ENCODE results near the gene TYSND1.
A peak's percentile ranks its signal among the peaks of the same experiment; 100 is the strongest.
"Not testable (repeated sequence)": the region's sequence is repeated elsewhere in the genome, so short reads cannot be mapped to it uniquely, and the experiment has no call there.

The TYSND1 gene

DNA sequence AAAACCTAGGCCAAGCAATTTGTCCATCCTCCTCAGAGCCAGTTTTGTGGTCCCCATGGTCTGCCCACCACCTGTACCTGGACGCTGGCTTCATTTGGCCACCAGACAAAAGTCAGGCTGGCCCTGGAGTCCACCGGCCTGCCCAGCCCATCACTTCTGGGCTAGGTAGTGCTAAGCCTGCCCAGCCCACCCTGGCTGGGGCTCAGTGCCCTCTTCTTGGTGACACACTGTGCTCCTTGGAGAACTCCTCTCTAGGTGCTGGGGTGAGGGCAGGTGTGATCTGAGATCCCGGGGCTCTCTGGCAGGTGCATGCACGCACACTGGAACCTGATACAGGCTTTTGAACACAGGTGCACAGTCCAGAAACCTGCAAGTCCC, 15.0 kb downstream of the TYSND1 start:
- DNase-seq: peak; percentile 8

DNA sequence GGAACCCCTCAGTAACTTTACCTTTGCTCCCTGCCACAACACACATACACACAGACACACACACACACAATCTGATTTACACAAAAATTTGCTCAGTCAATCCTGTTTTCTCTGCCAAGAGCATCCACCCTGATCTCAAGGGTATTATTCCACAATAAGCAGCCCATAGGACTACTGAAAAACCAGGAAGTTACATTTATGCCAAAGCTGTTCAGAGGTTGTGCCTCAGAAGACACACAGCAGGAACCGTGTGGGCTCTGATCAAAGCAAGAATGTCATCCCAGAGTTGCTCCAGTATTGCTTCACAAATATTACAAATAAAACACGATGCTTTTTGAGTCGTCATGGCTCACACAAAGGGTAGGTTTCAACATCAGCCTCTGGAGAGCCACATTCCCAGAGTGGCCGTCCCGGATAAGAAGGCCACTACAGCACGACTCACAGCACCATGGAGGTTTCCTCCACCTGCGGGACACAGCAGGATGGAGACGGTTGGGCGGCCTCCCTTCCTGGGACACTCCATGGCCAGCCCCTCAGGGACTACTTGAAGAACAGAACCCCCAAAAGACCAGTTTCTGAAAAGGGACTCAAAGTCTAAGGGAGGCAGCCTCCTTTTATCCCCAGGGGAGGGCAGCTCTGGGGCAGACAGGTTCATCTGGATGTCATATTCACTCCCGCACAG, 15.5 kb downstream of the TYSND1 start:
- DNase-seq: no peak

- no peak for DNase-seq
Measured at GRCh38 chr10:70126700-70127395, 19.7 kb downstream of the TYSND1 start.

DNA sequence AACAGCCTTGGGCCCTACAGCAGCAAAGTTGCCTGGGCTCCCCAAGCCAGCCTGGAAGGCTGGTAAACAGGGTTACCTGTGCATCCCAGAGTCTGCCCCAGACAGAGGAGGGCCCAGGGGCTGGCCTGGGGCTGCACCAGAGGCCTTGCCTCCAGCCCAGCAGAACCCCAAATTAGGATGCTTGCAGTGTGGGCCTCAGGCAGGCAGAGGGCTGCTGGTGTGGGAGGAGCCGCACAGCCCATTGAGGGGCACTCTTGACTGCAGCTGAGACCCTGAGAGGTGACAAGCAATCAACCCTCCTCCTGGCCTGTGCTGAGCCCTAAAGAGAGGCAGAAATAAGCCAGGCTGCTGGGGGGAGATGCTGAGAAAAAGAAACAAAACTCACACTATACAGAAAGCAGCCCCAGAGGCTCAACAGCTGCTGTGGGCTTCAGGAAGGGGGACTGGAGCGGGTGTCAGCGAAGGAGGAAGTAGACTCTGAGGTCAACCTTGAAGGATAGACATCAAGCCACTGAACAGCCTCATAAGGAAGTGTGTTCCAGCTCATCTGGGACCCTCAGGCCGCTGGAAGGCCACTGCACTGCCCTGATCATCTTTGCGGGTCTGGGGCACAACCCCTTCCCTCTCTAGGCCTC, 20.5 kb downstream of the TYSND1 start:
- no peak for DNase-seq

DNA sequence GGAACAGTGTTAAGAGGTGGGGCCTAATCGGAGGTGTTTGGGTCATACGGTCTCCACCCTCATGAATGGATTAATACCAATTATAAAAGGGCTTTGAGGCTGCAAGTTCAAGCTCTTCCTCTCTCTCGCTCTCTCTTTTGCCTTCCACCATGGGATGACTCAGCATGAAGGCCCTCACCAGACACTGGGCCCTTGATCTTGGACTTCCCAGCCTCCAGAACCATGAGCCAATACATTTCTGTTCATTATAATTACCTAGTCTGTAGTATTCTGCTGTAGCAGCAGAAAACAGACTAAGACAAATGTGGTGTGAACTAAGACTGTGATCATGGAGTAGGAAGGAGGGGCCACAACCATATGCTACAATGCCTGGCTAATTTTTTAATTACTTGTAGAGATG, 21.6 kb downstream of the TYSND1 start:
- no peak for DNase-seq

GRCh38 chr10:70124415-70124814, 22.1 kb downstream of the TYSND1 start:
- no peak for DNase-seq

DNA sequence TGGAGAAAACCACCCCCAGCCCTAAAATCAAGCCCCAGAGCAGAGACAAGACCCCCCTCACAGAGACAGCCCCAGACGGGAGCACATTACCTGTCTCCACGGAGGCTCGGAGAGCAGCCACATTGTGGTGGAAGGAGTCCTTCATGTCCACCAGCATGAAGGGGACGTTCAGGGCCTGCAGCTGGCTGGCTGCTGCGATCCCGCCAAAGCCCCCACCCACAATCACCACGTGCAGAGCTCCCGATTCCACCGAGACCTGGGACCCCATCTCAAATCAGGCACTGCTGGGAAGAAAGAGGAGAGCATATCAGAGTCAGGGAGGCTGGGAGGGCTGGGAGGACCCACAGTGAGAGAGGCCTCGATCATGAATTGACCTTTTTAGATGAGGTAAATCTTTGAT, 22.7 kb downstream of the TYSND1 start:
- no peak for DNase-seq

DNA sequence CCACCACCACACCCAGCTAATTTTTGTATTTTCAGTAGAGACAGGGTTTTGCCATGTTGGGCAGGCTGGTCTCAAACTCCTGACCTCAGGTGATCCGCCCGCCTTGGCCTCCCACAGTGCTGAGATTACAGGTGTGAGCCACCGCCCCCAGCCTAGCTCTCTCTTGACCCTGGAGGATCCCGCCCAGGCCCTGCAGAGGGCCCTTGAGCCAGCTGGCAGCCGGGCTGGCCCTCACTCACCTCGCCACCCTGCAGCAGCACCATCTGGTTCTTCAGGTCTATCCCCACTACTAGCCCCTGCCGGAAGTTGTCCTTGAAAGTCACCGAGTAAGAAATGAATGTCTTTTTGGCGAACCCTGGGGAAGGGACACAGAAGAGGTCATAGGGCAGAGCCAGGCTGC, 23.3 kb downstream of the TYSND1 start:
- not testable (repeated sequence) for DNase-seq

DNA sequence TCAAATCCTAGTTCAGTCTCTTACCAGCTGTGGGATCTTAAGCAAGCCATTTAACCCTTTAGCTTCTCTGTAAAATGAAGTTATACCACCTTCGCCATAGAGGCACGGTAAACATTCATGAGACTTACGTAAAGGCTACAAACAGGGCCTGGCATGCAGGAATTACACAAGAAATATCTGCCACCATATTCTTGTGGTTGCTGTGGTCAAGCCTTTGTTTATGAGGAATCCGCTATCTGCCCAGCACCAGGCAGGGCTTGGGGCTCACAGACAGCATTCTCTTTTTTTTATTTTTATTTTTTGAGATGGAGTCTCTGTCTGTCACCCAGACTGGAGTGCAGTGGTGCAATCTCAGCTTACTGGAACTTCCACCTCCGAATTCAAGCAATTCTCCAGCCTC, 23.8 kb downstream of the TYSND1 start:
- DNase-seq: no peak

DNA sequence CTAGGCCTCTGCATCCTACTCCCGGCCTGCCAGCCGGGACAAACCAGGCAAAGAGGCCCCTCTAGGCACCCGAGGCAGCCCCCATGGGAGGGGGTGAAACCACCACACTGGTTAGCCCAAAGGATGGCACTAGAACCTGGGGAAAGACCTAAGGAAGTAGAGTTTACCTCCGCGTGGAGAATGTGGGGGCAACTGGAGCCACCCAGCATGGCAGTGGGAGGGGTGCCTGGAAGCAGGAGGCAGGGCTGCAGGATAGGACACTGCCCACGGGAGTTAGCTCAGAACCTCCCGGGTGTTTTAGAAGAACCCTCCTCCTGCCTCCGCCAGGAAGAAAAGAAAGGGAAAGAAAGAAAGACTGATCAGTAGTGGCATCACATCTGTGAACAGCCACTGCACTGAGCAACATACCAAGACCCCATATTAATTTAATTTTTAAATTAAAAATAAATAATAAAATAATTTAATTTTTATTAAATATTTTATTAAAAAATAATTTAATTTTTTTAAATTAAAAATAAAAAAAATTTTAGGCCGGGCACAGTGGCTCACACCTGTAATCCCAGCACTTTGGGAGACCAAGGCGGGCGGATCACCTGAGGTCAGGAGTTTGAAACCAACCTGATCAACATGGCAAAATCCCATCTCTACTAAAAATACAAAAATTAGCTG, 25.1 kb downstream of the TYSND1 start:
- no peak for DNase-seq

DNA sequence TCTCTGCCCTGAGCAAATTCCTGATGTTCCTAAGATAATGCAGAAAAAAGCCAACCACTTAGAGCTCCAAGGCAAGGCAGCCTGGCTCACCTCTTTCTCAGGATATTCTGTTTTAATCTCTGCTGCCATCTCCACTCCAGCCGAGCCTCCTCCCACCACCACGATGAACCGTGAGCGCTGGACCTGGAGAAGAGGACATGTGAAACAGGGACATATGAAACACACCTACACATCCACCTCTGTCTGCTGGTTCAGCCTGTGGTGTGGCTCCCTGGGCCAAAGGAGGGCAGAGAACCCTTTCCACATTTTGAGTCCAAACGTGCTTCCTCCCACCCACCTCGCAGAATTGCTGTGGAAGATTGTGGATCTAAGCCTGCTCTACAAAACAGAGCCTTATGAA, 26.1 kb downstream of the TYSND1 start:
- no peak for DNase-seq

- DNase-seq: no peak
Measured at GRCh38 chr10:70119623-70120022, 26.9 kb downstream of the TYSND1 start.

DNA sequence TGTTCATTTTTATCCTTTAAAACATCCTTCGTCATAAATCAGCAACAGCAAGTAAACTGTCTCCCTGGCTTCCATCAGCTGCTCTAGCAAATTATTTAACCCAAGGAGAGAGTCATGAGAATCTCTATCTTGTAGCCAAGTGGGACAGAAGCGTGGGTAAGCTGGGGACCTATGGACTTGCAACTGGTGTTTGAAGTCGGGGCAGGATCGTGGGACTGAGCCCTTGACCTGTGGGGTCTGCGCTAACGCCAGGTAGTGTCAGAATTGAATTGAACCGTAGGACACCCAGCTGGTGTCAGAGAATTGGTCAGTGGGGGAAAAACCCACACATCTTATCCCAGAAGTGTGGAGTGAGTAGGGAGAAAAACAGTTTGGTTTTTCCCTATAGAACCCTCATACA, 27.3 kb downstream of the TYSND1 start:
- no peak for DNase-seq

DNA sequence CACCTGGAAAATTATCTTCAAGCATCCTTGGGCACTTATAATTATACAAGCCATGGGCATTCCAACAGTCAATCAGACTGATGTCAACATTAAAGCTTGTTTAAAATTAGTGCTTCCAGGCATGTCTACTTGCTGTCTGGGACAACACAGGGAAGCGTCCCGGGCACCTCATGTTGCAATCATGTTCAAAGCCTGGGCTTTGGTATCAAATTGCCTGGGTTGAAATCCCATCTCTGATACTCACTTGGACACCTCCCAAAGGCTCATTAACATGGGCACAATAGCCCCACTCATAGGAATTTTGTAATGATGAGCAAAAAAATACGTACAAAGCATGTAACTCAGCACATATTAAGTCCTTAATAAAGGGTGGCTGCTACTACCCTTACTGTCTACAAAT, 28.3 kb downstream of the TYSND1 start:
- DNase-seq: no peak

- no peak for DNase-seq
Measured at GRCh38 chr10:70117646-70118045, 28.9 kb downstream of the TYSND1 start.

DNA sequence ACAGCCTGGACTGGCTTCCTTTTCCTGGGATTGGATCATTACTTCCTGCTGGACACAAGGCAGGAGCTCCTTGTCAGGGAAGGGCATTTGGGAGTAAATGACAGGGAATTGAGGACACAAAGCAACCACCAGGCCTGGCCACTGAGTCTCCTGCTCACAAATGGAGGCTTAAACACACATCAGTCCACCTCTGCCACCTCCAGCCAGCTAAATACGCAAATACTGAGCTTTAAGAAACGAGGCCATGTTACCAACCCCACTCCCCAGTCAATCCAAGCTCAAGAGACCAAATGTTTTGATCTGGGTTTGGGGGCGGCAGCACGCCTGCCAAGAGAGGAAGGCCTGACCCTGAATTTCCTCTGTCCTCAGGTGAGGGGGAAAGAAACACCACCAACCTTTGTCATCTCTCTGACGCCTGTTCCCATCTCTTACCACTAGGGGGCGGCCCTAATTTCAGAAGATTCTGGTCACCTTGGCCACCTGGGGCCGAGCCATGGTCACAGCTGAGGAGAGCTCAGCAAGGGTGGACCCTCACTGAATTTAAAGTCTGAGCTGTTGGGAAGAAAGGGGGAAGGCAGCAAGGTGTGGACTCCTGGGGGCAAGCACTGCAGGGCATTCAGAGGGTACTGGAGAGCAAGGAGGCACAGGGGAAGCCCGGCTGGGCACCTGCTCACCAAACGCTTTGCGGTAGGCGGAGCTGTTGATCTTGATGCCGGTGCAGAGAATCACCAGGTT, 30.4 kb downstream of the TYSND1 start:
- no peak for DNase-seq

DNA sequence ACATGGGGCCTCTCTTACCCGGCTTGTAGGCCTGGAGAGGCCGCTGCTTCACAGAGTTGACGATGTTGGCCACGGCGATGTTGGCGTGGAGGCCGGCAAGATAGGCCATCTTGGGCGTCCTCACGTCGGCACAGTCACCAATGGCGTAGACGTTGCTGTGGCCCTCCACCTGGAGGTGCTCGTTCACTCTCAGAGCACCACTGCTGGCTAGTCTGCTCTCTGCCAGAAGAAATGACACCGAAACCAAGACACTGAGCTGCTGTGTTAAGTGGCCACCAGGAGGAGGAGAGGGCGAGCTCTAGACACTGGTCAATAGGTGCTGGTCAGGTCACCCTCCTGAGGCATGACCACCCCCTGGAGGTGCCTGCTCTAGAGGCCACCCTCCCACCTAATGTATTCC, 31.6 kb downstream of the TYSND1 start:
- DNase-seq: no peak

- no peak for DNase-seq
Measured at GRCh38 chr10:70112071-70112470, 34.4 kb downstream of the TYSND1 start.

DNA sequence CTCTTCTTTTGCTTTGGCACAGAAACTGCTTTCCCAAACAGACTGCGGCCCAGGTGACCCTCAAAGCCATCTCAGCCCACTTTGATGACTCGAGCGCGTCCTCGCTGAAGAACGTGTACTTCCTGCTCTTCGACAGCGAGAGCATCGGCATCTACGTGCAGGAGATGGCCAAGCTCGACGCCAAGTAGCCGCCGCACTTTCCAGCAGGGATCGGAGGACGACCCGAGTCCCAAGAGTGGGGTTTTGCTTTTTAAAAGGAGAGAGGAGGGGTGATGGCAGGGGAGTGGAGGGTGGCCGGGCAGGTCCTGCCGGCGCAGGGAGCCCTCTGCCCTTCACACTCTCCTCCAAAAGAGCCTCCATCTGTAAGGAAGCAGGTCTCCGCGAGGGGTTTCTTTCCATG, 35.0 kb downstream of the TYSND1 start:
- no peak for DNase-seq

GRCh38 chr10:70109064-70109729, 37.3 kb downstream of the TYSND1 start:
- no peak for DNase-seq

- DNase-seq: no peak
Measured at GRCh38 chr10:70106958-70107791, 39.3 kb downstream of the TYSND1 start.

GRCh38 chr10:70101668-70102067, 44.8 kb downstream of the TYSND1 start:
- no peak for DNase-seq

Data from DMS79 treated with DMSO at 0.1 percent for 48 hours (cell line).